Activated T-cell treated with anti-CD3 and anti-CD28 coated beads for 1 hour (primary cell): Measurements from ENCODE around the gene CFDP1.

Experiments
- DNase-seq: peaks from one replicate; pipeline ENCODE4 v3.0.0-alpha.2; 2020; ENCODE audit warnings: low read depth

The CFDP1 gene

DNA sequence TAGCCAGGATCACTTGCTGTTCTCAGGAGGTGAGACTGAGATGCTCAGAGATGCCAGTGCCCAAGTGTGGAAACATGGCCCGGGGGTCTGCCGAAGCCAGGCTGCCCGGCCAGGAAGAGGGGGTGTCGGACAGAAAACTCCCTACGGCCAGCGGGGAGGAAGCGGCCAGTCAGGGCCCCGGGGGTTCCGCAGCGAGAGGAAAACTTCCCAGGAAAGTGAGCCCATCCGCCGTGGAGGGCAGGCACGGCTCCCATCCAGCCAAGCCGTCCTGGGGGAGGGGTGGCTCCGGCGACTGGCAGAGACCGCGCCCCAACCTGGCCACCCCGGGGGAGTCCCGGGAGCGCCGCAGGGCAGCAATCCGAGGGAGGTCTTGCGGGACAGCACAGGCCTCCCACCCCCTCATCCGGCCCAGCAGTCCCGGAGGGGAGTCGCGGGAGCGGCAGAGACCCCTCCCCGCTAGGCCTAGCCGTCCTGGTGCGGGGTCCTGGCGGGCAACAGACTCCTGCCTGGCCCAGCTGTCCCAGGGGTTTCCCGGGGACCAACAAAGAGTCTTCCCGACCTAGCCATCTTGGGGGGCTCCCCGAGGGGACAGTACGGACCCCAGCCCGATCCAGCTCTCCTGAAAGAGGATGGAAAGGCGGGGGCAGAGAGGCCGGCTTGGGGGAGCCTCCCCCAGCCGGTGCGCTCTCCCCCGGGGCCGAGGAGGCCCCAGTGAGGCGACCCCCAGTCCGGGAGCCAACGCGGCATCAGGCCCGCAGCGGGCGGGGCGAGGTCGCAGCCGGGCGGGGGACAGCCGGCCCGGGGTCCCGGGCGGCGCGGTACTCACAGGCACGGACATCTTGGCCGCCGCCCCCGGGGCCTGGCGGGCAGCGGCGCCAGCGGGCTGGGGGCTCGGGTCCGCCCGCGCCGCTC lies 168.0 kb downstream of the CFDP1 start:
- DNase-seq, result no peak

DNA sequence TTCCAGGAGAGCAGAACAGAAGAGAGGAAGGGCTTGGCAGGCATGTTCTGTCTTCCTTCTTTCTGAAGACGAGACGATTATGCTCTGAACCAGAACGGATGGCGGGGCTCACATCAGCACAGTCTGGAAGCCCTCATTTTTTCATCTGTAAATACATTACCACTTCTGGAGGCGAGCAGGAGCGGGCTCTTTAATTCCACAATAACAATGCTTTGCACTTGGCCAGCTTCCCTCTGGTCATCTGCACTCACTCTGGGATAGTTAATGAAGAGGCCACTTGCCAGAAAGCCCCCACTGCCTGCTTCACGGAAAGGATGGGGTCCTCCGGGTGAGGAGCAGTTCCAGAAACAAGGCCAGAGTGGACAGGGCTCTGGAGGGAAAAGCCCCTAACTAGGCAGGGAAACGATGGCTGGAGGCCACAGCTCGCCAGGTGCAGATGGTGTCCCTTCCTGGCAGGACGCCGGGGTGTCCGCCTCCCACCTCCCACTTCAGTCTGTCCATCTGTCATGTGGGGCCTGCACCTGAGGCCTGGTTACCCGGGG lies 168.8 kb downstream of the CFDP1 start:
- DNase-seq, result no peak

DNA sequence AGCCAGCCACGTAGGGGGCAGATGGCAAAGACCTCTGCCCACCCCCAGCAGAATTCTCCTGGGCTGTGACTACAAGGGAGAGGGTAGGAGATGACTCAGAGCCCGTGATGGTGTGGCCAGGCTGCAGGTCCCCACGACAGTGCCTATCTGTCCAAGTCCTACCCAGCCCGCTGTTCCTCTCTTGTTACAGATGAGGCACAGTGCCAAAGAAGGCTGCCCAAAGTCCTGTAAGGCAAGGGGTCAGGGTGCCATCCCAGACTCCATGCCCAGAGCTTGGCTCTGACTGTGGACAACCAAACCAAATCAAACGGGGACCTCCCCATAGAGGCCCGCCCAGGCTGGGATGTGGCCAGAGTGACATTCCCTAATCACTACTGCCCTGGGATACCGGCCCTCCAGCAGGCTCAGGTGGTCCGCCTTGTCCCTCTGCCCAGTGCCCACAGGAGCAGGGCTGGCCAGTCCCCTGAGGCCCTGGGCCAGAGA lies 169.3 kb downstream of the CFDP1 start:
- no peak for DNase-seq

DNA sequence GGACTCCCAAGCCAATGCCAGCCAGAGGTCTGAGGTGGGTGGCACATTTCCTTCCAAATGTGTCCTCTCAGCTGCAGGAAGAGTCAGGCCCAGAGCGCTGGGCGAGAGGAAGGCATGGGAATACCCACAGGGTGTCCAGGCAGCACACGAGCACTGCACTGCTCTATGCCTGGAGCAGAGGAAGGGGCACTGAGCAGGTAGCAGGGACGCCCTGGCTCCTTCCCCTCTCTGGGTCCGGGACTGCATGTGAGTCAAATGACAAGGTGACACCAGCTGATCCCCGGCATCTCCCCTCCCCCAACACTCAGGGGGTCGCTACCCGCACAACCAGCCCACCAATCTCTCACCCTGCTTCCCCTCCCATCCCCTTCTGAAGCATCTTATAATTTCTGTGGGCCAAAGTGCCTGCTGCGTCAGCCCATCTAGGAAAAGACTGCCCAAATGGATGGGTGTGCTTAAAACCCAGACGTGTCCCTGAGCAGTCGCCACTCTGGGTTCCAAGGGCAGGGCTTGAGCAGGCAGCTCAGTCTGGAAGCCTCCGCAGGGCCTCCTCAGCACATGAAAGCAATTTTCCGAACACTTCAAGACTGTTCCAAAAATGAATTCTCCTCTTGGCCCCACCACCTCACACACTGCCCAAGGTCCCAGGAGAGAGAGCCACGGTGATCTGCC lies 169.9 kb downstream of the CFDP1 start:
- DNase-seq, result no peak

DNA sequence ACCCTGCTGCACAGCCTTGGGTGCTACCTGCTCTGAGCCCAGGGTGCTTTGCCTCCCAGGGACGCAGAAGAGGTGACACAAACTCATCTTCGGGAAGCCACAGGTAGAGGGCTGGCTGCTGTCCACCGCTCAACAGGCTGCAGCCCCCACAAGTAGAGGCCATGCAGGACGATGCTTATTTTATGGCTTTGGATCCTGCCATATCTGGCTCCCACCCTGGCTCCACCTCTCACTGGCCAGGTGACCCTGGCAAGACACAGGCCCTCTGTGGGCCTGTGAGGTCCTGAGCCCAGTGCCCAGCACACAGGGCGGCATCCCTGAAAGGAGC lies 170.5 kb downstream of the CFDP1 start:
- no peak for DNase-seq

DNA sequence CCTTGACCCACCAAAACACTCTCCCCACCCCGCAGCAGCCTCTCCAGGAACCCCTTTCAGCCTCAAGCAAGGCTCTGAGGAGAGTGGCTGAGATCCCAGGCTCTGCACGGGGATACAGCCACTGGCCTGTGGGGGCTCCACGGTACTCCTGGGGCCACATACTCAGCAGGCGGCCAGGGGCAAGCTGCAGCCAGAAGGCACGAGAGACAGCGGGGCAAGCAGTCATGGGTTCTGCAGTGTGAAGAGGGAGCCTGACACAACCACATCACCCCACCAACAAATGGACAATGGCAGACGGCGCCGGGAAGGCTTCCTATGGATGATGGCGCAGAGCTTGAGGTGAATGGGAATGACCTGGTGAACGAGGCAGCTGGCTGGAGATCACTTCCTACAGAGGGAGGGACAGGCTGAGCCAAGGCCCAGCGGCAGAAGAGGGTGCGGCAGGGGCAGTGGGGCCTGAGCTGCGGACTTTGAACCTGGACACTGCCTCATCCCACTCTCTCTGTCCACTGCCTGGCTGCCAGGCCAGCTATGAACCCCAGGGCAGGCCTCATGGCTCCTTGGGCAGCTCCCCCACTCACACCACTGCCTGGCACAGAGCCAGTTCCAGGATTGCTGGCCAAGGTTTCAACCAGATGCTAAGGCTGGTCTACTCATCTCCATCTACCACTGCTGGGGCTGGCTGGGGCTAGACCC lies 171.1 kb downstream of the CFDP1 start:
- DNase-seq, result no peak

DNA sequence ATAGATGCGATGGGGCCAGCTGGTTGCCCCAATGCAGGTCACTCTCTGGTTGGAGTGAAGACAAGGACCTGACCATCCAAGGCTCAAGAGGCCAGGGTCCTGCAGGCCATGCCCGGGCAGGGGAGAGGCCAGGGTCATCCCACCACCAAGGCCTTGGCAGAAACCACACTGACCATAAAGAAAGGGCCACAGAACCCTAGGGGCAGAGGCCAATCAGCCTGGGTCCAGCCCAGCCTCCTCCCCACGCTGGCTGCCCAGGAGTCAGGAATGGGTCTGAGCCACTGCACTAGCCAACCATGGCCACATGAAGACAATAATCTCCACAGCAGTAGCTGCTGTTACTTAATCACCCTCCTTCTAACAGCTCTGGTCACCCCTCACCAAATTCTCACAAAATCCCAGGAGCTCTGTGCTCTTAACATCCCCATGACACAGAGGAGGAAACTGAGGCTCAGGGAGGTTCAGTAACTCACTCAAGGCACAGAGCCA lies 171.7 kb downstream of the CFDP1 start:
- DNase-seq, result no peak

DNA sequence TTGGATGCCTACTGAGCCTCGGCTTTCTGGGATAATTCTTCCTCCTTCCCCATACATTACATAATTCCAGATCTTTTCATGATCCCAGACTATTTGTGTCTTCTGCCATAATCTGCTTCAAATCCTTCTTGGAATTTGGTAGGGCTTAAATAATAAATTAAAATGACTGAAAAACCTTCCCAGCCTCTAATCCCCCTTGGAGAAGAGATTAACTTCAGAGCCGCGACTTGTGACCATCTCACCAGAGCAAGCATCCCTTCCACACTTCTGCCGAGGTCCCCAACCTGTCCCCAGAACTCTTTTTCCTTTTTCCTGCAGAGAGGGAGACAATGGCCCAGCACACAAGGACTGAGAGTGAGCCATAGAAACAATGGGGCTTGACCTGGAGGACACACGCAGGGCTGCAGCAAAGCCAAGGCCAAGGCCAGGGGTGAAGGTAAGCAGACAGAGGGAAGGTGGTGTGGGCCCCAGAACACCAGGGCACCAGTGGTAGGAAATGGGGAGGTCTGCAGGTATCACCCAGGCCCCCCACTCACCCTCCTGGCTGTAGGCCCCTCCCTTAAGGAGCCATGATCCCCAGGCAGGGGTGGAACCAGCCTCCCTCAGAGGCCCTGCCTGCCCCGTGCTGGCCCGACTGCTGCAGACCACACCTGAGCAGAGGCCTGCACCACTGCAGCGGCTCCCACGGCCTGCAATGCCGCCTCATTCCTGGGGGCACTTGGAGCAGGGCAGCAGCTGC lies 172.3 kb downstream of the CFDP1 start:
- no peak for DNase-seq

DNA sequence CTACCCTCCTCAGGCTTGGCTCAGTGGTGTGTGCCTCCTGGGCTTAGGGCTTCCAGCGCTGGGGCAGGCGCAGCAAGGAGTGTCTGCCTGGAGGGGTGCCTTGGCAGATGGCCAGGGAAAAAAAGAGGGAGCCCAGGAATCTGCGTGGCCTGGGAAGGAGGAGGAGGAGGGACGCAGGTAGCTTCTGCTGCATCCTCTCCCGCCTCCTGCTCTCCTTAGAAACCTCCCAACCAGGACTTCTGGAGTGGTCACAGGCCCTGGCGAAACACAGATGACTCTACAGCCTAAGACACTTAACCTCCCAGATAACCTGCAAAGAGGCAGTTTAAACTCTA lies 174.5 kb downstream of the CFDP1 start:
- DNase-seq, result no peak

DNA sequence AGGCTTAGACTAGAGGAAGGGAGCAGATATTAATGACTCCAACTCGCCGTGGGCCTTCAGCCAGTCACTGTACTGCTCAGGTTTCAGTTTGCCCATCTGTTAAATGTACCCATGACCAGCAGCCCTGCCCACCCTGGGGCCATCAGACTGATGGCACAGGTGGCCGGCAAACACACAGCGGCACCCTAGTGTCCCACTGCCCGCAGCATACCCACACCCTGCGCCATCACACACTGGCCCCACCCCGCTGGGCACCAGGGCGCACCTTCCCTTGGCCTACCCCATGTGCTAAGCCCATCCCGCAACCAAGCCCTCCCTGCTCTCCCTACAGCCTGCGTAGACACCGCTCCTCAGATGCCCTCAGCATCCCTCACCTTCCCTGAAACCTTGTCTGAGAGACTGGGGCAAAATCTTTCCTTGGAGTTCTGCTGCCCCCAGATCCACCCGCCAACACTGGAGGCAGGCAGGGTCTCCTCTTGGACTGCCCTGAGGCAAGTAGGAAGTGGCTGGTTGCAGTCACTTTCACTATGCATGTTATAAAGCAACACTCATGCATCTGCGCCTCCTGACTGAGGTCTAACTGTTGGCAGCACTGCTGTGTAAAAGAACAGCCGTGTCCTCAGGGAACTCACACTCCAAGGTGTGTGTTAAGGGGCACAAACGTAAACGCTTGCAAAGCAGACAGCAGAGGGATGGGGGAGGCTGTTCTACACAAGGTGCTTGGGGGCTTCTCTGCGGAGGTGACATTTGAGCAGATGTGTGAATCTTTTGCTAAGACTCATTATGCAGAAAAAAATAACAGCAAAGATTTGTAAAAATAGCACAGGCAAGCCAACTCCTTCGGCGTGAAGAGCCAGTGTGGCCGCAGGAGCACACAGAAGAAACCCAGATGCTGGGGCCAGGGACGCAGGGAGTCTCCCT lies 175.2 kb downstream of the CFDP1 start:
- DNase-seq, result no peak

DNA sequence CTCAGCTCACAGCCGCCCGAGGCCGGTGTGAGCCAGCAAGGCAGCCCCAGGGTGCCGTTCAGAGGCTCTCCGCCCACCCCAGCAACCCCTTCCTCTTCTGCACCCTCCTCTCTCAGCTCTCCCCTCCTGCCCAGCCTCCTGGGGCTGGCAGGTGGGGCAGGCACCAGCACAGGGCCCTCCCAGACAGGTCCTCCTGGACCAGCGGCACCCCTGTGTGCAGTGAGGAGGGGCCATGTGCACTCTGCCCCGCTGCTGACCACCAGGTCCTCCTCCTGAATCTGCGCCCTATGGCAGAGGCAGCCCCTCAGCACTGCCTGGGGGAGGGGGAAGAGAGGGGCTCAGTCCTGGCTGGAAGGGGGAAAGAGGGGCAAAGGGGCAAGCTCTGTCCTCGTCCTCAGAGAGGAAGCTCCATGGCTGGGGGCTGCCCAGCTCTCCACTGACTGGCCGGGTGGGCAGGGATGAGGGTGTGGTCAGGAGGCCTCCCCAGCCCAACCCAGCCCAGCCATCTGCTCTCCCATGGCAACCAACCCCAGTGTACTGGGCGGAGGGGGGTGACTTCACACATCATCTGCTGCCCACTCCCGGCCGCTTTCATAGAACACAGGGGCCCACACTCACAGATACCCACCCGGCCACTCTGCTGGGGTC lies 176.5 kb downstream of the CFDP1 start:
- DNase-seq, result no peak

DNA sequence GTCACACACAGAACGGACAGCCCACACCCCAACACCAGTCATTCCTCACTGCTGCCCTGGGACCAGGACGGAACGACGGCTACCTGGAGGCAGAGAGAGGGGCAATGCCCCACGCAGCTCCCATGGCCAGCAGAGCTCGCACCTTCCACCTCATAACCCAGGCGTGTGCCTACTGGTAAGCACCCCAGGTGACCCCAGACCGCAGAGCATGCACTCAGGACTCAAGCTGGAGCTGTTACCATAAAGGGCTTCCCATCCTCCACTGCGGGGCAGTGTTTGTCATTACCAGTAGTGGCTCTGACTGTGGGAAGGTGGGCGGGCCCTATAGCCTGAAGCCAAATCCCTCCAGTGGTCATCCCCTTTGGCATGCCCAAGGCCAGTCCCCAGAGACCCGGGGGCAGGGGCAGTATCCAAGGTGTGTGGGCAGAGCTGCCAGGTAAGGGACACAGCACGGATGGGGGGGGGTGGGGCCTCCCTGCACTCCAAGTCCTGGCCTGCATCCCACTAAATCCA lies 177.2 kb downstream of the CFDP1 start:
- no peak for DNase-seq

DNA sequence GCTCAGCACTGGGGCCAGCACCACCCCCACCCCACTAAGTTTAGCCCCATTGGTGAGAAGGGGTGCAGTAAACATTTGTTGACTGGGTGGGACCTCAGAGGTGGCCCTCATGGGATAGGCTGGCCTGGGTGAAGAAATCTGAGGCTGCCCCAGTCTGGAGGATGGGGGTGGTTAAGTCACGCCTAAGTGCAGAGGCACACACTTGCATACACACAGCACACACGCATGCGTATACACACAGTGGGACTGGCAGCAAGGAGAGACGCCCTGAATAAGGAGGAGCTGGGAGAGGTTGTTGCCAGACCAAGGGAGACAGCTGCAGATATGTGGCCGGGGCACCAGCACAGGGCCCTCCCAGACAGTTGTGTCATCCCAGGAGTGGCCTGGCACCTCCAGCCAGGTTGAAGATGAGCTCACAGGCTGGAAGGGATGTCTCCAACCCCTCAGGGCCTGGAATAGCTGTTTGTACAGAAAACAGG lies 178.9 kb downstream of the CFDP1 start:
- no peak for DNase-seq

DNA sequence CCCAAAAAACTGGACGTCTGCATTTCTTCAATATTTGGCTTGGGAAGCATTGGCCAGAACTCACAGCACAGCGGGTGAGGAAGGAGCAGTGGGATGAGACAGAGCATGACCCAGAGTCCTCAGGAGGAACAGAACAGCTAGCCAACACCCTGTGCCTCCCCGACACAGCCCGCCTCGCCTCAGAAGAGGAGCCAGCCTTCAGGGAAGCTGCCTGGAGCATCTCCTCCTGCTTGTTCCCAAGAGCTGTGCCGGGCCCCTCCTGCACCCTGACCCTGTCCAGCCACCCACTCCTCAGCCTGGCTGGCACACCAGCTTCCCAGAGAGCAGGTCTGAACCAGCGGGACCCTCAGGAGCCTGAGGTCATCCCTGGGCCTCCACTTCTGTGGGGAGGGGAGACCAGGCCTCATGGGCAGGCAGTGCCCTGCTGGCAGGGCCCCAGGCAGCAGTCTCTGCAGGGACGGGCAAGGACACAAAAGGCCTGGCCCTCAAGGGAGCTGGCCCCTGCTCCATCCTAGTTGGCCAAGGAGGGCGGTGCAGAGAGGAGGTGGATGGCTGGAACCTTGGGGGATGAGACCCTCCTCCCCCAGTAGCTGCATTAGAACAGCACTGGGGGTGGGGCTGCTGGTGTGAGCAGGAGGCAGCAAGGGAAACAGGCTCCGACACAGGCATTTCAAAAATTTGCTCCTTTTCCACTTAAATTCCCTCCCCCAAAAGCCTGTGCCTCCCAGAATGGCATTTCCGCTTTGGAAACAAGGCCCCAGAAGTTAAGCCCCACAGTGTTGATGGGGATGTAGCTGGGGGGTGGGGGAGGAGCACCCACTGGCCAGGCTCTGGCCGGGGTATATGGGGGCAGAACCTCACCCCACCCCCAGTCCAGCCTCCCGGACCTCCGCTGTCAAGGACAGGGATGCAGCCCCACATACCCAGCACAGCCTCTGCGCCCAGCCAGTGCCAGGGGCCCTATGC lies 180.1 kb downstream of the CFDP1 start:
- no peak for DNase-seq

DNA sequence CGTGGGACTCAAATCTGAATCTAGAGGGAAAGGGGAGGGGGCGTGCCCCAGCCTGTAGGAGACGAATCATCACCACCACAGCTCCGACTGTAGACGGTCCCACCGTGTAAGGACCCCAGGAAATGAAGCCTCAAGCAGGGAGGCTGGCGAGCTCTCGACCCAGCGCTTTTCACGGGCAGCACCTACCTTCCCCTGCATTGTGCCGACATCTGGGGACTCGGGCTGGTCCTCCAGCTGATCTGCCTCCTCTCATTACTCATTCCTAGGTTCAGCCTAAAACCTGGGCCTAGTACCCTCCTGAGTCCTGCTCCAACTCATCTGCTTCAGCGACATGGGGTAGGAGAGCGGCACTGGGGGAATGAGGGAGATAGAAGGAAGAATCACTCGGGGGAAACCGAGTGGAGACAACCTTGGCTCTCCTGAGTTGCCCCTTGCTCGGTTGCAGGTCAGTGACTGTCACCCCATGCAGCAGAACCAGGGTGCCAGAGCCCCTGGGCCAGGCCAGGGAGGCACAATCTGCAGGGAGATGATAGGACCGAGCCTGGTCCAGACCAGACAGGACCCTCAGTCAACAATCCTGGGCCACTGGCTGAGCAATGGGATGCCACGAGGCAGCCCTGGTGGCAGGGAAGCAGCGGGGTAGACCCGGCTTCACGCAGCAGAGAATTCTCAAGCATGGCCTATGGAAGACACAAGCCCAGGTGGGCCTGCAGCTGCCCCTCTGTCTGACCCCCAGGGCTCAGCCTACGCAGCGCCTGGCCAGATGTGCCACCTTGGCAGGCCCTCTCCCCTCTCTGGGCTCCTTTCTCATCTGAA lies 181.0 kb downstream of the CFDP1 start:
- DNase-seq, result no peak

DNA sequence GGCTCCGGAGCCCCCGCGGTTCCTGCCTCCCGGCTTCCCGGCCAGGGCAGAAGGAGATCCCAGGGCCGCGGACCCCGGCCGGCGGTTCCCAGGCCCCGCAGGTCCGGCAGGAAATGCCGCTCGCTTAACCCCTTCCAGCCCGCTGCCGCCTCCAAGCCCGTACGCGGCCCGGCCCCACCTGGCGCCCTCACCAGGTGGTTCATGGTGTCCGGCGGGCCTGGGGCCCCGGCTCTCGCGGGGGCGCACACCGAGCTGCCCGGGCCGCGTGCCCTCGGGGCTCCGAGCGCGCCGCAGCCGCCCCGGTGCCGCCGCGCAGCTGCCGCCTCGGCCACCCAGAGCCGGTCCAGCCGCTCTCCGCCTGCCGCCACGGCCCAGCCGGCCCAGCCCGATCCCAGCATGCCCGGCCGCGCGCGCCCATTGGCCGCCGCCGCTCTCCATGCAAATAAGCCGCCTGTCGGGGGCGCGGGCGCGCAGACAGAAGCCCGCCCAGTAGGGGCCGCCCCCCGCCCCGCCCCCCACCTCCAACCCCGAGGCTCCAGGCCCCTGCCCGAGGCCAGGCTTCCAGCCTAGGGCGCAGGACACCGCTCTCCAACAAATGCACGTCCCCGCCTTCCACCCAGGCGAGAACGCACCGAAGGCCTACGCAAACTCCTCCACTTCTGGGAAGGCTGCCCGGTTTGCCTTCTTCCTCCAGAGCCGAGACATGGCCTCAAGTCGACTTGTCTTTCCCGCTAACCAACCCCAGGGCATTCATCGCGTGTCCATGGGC lies 181.8 kb downstream of the CFDP1 start, which contains the start of gene BCAR1:
Gene BCAR1, minus strand, starts transcription at position 345 of the 769 bp plus-strand sequence. Its CDS starts 142 bp downstream, at position 203.
- DNase-seq, result no peak

DNA sequence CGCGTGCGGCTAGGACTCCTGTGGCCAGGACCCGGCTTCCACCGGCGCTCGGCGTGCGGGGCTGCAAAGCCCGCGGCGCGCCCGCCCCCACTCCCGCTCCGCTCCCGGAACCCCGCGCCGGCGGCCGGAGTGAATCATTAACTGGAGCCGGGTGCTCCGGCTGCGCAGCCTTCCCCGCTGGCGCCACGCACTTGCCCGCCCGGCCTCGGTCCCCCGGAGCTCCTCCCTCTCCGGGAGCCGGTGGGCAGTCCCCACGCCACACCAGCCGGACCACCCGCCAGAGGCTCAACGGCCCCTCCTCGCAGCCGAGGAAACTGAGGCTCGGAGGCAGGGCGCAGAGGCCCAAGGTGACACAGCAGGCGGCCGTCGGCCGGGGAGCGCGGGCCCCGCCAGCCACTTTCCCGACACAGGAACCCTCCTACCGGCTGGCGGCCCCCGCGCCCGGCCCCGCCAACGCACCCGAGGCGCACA lies 182.5 kb downstream of the CFDP1 start:
- DNase-seq, result no peak
